ENCODE measurements around the gene FCRL5.

- TF ChIP-seq EZH2 (IDR thresholded peaks at IDR 0.05; ENCODE audit: insufficient read depth, poor library complexity, severe bottlenecking) (no peak), EZH2phosphoT487 (IDR thresholded peaks at IDR 0.05; ENCODE audit: insufficient read depth, low read depth) (no peak)
These were observed 23.4 kb upstream of the FCRL5 start for GRCh38 chr1:157575744-157576143.
